Hepatocyte (in vitro differentiated cells): ENCODE results near the gene DPF3.

Source experiments
- EZH2 ChIP-seq: fragments of 200-600 bp; sonication (generic); IDR thresholded peaks from 2 replicates; pipeline ENCODE4 v1.6.1; 2016; ENCODE audit warnings: antibody characterized with exemption, mild to moderate bottlenecking, borderline replicate concordance
- TF ChIP-seq, protein P1 (sequence below): fragments of 200-600 bp; sonication (generic); IDR thresholded peaks from 2 replicates; pipeline ENCODE4 v1.5.1; 2016; ENCODE audit warnings: antibody characterized with exemption, mild to moderate bottlenecking; ENCODE audit not compliant: poor library complexity

DNA sequence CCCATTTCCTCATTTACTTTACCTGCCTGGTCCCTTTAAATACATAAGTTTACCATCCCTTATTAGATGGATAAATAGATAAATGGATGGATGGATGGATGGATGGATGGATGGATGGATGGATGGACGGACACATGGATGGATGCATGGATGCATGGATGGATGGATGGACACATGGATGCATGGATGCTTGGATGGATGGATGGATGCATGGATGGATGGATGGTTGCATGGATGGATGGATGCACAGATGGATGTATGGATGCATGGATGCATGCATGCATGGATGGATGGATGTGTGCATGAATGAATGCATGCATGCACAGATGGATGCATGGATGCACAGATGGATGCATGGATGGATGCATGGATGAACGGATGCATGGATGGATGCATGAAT is 93.6 kb downstream of the DPF3 start:
- TF ChIP-seq, protein P1, sequence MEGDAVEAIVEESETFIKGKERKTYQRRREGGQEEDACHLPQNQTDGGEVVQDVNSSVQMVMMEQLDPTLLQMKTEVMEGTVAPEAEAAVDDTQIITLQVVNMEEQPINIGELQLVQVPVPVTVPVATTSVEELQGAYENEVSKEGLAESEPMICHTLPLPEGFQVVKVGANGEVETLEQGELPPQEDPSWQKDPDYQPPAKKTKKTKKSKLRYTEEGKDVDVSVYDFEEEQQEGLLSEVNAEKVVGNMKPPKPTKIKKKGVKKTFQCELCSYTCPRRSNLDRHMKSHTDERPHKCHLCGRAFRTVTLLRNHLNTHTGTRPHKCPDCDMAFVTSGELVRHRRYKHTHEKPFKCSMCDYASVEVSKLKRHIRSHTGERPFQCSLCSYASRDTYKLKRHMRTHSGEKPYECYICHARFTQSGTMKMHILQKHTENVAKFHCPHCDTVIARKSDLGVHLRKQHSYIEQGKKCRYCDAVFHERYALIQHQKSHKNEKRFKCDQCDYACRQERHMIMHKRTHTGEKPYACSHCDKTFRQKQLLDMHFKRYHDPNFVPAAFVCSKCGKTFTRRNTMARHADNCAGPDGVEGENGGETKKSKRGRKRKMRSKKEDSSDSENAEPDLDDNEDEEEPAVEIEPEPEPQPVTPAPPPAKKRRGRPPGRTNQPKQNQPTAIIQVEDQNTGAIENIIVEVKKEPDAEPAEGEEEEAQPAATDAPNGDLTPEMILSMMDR: no peak
- no peak for TF ChIP-seq EZH2
